B cell (primary cell): ENCODE measurements around the gene SNTG2. TPM values are rescaled to one million over a fixed set of nuclear protein-coding genes. Genes with fewer than 3 reads are reported as not detected.

Source experiments
- ATAC-seq: fragments of 200-7000 bp; cut with Tn5 transposase; one replicate; pipeline ENCODE4 v1.10.0; 2021; ENCODE audit warnings: low read depth, mild to moderate bottlenecking, moderate number of reproducible peaks, moderate library complexity
- CTCF ChIA-PET: fragments of 350-600 bp; sonication (Branson Sonifier 250); formaldehyde crosslinking; loops from one replicate; lab custom pipeline; 2021; ENCODE audit warnings: antibody characterized with exemption, inconsistent platforms; lab: Charles Lee
- POLR2A ChIA-PET: fragments of 350-600 bp; sonication (Branson Sonifier 250); formaldehyde crosslinking; loops from one replicate; lab custom pipeline; 2021; ENCODE audit warnings: antibody characterized with exemption; lab: Charles Lee
- DNase-seq: peaks from one replicate; pipeline ENCODE4 v3.0.0; 2013
- H2AFZ ChIP-seq: 2 replicates; pipeline ENCODE4 v1.6.1; 2012; ENCODE audit warnings: mild to moderate bottlenecking, low read depth, low read length; ENCODE audit not compliant: insufficient read depth, poor library complexity, severe bottlenecking
- H3K27ac ChIP-seq, 2 donors: 1 replicate in 1 of 2; 2 replicates in 1 of 2; pipeline ENCODE4 v1.5.1; 2012 to 2013; ENCODE audit warnings: low read length in 2 of 2, mild to moderate bottlenecking in 2 of 2, moderate library complexity in 1 of 2
- H3K27me3 ChIP-seq, 4 experiments: fragments of 200-600 bp in 1 of 4; sonication (generic) in 1 of 4; replicated peaks in 1 of 4; 1 replicate in 2 of 4; 2 replicates in 2 of 4; pipeline versions ENCODE4 v1.6.1 to v1.7.0; 2013 to 2016; ENCODE audit warnings: low read length in 3 of 4, mild to moderate bottlenecking in 2 of 4, mixed read lengths in 1 of 4, moderate library complexity in 1 of 4; ENCODE audit not compliant: insufficient read depth in 4 of 4, control insufficient read depth in 3 of 4; ENCODE audit errors: control extremely low read depth in 1 of 4
- H3K36me3 ChIP-seq, 2 experiments: replicated peaks in 1 of 2; 1 replicate in 1 of 2; 2 replicates in 1 of 2; pipeline versions ENCODE4 v1.6.1 to v1.7.1; 2013; ENCODE audit warnings: low read length in 1 of 2; ENCODE audit not compliant: insufficient read depth in 2 of 2, control insufficient read depth in 1 of 2; ENCODE audit errors: control extremely low read depth in 1 of 2, extremely low read depth in 1 of 2
- H3K4me1 ChIP-seq, 2 donors: fragments of 200-600 bp in 1 of 2; sonication (generic) in 1 of 2; 1 replicate in 1 of 2; 2 replicates in 1 of 2; pipeline versions ENCODE4 v1.5.1 to v1.6.1; 2013 to 2017; ENCODE audit warnings: low read length in 2 of 2; ENCODE audit not compliant: control insufficient read depth in 2 of 2, insufficient read depth in 2 of 2
- H3K4me2 ChIP-seq: replicated peaks from 2 replicates; pipeline ENCODE3; 2012; ENCODE audit warnings: mild to moderate bottlenecking, low read depth, low read length; ENCODE audit not compliant: poor library complexity, severe bottlenecking
- H3K4me3 ChIP-seq, 5 experiments: fragments of 200-600 bp in 1 of 5; sonication (generic) in 1 of 5; 1 replicate in 3 of 5; 2 replicates in 2 of 5; pipeline versions ENCODE4 v1.5.1 to v1.7.0; 2011 to 2016; ENCODE audit warnings: low read length in 4 of 5, mild to moderate bottlenecking in 4 of 5, low read depth in 2 of 5, control low read depth in 1 of 5, moderate library complexity in 1 of 5; ENCODE audit not compliant: insufficient read depth in 1 of 5; ENCODE audit errors: control extremely low read depth in 1 of 5, extremely low read depth in 1 of 5
- H3K79me2 ChIP-seq: fragments of 200-600 bp; sonication (generic); one replicate; pipeline ENCODE4 v1.6.0; 2016; ENCODE audit warnings: low read length; ENCODE audit not compliant: control insufficient read depth, insufficient read depth
- H3K9ac ChIP-seq: fragments of 200-600 bp; sonication (generic); 2 replicates; pipeline ENCODE4 v1.6.1; 2017; ENCODE audit warnings: mild to moderate bottlenecking, low read length, moderate library complexity
- H3K9me3 ChIP-seq, 3 donors: one replicate each; pipeline versions ENCODE4 v1.6.1 to v1.7.1; 2013; ENCODE audit warnings: low read length in 2 of 3; ENCODE audit not compliant: control insufficient read depth in 2 of 3, insufficient read depth in 1 of 3; ENCODE audit errors: control extremely low read depth in 1 of 3
- H4K20me1 ChIP-seq: 2 replicates; pipeline ENCODE4 v1.6.0; 2012; ENCODE audit warnings: mild to moderate bottlenecking, low read length; ENCODE audit not compliant: insufficient read depth, control insufficient read depth, poor library complexity, severe bottlenecking
- H3K27ac Mint-ChIP-seq: one replicate; pipeline ENCODE4 v1.8.0; 2021; ENCODE audit warnings: mixed read lengths
- H3K27me3 Mint-ChIP-seq: one replicate; pipeline ENCODE4 v1.8.0; 2021; ENCODE audit warnings: mixed read lengths
- H3K4me1 Mint-ChIP-seq: one replicate; pipeline ENCODE4 v1.8.0; 2021; ENCODE audit warnings: mixed read lengths
- H3K4me3 Mint-ChIP-seq: one replicate; pipeline ENCODE4 v1.8.0; 2021; ENCODE audit warnings: mixed read lengths
- H3K9me3 Mint-ChIP-seq: one replicate; pipeline ENCODE4 v1.8.0; 2022; ENCODE audit warnings: mixed read lengths; ENCODE audit not compliant: insufficient read depth
- CTCF ChIP-seq: fragments of 200-600 bp; IDR thresholded peaks from one replicate; pipeline ENCODE4 v1.8.0; 2022; ENCODE audit warnings: antibody characterized with exemption, mild to moderate bottlenecking
- EZH2 ChIP-seq: IDR thresholded peaks from 2 replicates; pipeline ENCODE4 v1.6.1; 2012; ENCODE audit warnings: borderline replicate concordance, low read depth, mild to moderate bottlenecking, moderate library complexity, low read length; ENCODE audit not compliant: insufficient read depth, poor library complexity, severe bottlenecking
- WGBS: methylation state at CpG from one replicate; pipeline ENCODE4 v1.1.5; 2013; ENCODE audit warnings: missing lambda C conversion rate; ENCODE audit not compliant: insufficient coverage; 5-methylcytosine and 5-hydroxymethylcytosine counted together
- intact Hi-C: fragments of 100-400 bp; cut with micrococcal nuclease; formaldehyde crosslinking; loops from one replicate; pipeline ENCODE4 v1.10.0; 2022
- polyA plus RNA-seq: library from polyadenylated mRNA; depleted of rRNA; stranded (reverse); fragments of >200 nt; gene quantifications from 2 replicates; pipeline ENCODE4 v1.2.3, GENCODE V29; 2012
- total RNA-seq, 2 donors: library from RNA; stranded (reverse); fragments of 120-200 nt in 1 of 2; gene quantifications; 1 replicate in 1 of 2; 2 replicates in 1 of 2; pipeline versions ENCODE4 v1.2.3 to v1.2.4, GENCODE V29; 2013 to 2022

SNTG2 gene
- total and polyA plus RNA-seq, 2 donors (not counting 1 experiment from before 2014, with no cell fraction given), result 2.1 to 2.4 TPM

GRCh38 chr2:1002350-1002749 is 51.7 kb downstream of the SNTG2 start:
- Mint-ChIP-seq H3K4me3 (no peak overlapping the region), H3K27me3 (peaks cover 14% of the 10 kb centered on the region), H3K27ac (no peak overlapping the region), H3K4me1 (no peaks in the 10 kb centered on the region), H3K9me3 (peaks cover 4% of the 10 kb centered on the region)
- no peaks in the 10 kb centered on the region for H4K20me1 ChIP-seq
- H3K4me3 ChIP-seq, result no peak overlapping the region
- ATAC-seq (no peak), DNase-seq (no peak)
- no peaks in the 10 kb centered on the region for H3K4me1 ChIP-seq
- ChIA-PET POLR2A (no interaction called here), CTCF (interaction anchor here (0.5 kb wide), 1 partner anchor 120 kb away, joined by 4 read pairs; no protein-coding TSS in a partner anchor)
- intact Hi-C loops, result no loop called here
- no peak overlapping the region for H2AFZ ChIP-seq
- H3K27me3 ChIP-seq, result no peaks in the 10 kb centered on the region
- TF ChIP-seq EZH2 (no peak), CTCF (no peak)
- H3K79me2 ChIP-seq, result no peaks in the 10 kb centered on the region
- WGBS, result no CpG with 5 or more reads among the region's 2 CpGs
- no peak overlapping the region for H3K9ac ChIP-seq
- no peak overlapping the region for H3K27ac ChIP-seq
- peaks cover 0 to 5% (median 5%) of the 10 kb centered on the region in 3 donors for H3K9me3 ChIP-seq
- no peaks in the 10 kb centered on the region for H3K36me3 ChIP-seq
- H3K4me2 ChIP-seq, result no peak overlapping the region

- Histone ChIP-seq H3K9me3 (no peaks in the 10 kb centered on the region), H3K4me2 (no peak overlapping the region), H3K36me3 (no peaks in the 10 kb centered on the region), H4K20me1 (no peaks in the 10 kb centered on the region), H3K4me3 (no peak overlapping the region), H3K27me3 (no peaks in the 10 kb centered on the region), H3K9ac (no peak overlapping the region), H3K79me2 (no peaks in the 10 kb centered on the region), H2AFZ (no peak overlapping the region), H3K4me1 (no peaks in the 10 kb centered on the region), H3K27ac (no peak overlapping the region)
- CTCF ChIA-PET, result no interaction called here
- H3K4me3 Mint-ChIP-seq, result no peak overlapping the region
- no peak for TF ChIP-seq CTCF
- TF ChIP-seq EZH2, result no peak
- whole genome bisulfite sequencing, result no CpG with 5 or more reads among the region's 5 CpGs
- no peaks in the 10 kb centered on the region for H3K9me3 Mint-ChIP-seq
- no peaks in the 10 kb centered on the region for H3K4me1 Mint-ChIP-seq
- H3K27me3 Mint-ChIP-seq, result peaks cover 3% of the 10 kb centered on the region
- H3K27ac Mint-ChIP-seq, result no peak overlapping the region
- intact Hi-C loops, result no loop called here
- POLR2A ChIA-PET, result no interaction called here
- ATAC-seq, result no peak
- DNase-seq, result no peak
These were observed 53.7 kb downstream of the SNTG2 start for GRCh38 chr2:1004398-1004797.
